Subcutaneous adipose tissue (tissue), 4 donors: Measurements from ENCODE around the gene UFSP1. TPM values are rescaled to one million over a fixed set of nuclear protein-coding genes. Genes with fewer than 3 reads are reported as not detected.

ENCODE experiments used
- CTCF ChIP-seq: fragments of 450-650 bp; IDR thresholded peaks from one replicate; pipeline ENCODE4 v1.5.1; 2016; ENCODE audit warnings: low read depth, mild to moderate bottlenecking, control low read depth, antibody characterized with exemption, moderate library complexity
- total RNA-seq, 4 donors: library from RNA; depleted of rRNA; stranded (reverse); fragments of >200 nt; gene quantifications; one replicate each; pipeline ENCODE4 v1.1.0, GENCODE V29; 2016

UFSP1 gene
- total RNA-seq: 1 to 10 TPM in 3 of 4 donors, not detected in 1; 1.0 to 6.0 (median 4.6) TPM

GRCh38 chr7:100888988-100889750, at the start of gene UFSP1:
UFSP1 (minus strand) TSS chr7:100889715; CDS start chr7:100889271, 444 bp downstream.
- TF ChIP-seq CTCF: no peak

GRCh38 chr7:100933734-100934133, 44.2 kb upstream of the UFSP1 start:
- TF ChIP-seq CTCF: no peak

- TF ChIP-seq CTCF: no peak
Measured at GRCh38 chr7:100929808-100930174, 40.3 kb upstream of the UFSP1 start.

GRCh38 chr7:100921039-100921438, 31.5 kb upstream of the UFSP1 start:
- no peak for TF ChIP-seq CTCF

- no peak for TF ChIP-seq CTCF
Measured at GRCh38 chr7:100914879-100915447, 25.4 kb upstream of the UFSP1 start.

- TF ChIP-seq CTCF: no peak
Measured at GRCh38 chr7:100914208-100914878, 24.8 kb upstream of the UFSP1 start.

- no peak for TF ChIP-seq CTCF
Measured at GRCh38 chr7:100911484-100911883, 22.0 kb upstream of the UFSP1 start.
